Stimulated activated CD4-positive, alpha-beta T cell treated with anti-CD3 and anti-CD28 coated beads, Interleukin-4, amount 100 ng/mL, for 1 hour (primary cell): ENCODE data around the gene HMX1.

Source experiments
- DNase-seq: peaks from one replicate; pipeline ENCODE4 v3.0.0-alpha.2; 2020

Gene HMX1

GRCh38 chr4:8867624-8868320 is 3.9 kb downstream of the HMX1 start:
- no peak for DNase-seq

GRCh38 chr4:8866828-8867623 is 4.6 kb downstream of the HMX1 start:
- no peak for DNase-seq

GRCh38 chr4:8866421-8866820 is 5.2 kb downstream of the HMX1 start:
- no peak for DNase-seq

GRCh38 chr4:8865681-8866310 is 5.8 kb downstream of the HMX1 start:
- DNase-seq, result no peak

GRCh38 chr4:8864912-8865680 is 6.5 kb downstream of the HMX1 start:
- DNase-seq, result no peak

DNA sequence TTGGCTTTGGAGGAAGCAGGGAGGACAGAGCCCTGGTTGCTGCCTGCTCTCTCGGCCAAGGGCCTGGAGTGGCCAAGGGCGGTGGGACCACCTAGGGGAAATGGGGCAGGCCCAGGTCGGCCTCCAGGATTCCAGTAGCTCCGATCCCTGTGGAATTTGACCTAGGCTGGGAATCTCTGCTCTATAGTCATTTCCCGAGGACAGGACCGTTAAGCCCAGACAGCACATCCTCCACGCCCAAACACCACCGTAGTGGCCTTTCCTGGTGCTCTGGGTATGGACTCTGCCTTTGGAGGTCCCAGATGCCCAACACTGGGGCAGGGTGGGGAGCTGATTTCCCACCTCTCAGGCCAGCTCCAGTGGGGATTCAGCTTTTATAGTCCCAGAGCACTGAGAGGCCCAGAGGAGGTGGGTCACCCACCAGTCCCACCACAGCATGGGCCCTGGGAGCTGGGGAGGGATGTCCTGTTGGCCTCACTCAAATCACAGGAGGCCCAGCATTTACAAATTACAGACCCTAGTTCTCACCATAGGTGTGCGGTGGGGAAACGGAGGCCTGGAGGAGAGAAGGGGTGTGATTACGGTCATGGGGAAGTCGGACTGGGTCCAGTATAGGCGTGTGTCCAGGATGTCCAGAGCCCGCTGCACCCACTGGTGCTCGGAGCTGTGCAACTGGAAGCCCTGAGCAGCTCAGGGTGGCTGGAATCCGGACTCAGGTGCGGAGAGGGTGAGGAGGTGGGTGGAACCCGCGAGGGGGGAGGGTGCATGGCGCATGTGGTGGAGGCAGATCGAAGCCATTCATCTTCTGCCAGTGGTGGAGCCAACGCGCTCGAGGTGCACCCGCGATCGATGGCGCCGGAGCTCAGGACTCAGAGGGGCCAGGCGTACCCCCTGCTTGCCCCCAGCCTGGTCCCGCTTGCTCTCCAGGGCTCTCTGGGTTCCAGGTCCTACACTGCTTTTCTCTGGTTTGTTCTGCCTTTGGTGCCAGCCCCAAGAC is 7.7 kb downstream of the HMX1 start:
- DNase-seq, result no peak

DNA sequence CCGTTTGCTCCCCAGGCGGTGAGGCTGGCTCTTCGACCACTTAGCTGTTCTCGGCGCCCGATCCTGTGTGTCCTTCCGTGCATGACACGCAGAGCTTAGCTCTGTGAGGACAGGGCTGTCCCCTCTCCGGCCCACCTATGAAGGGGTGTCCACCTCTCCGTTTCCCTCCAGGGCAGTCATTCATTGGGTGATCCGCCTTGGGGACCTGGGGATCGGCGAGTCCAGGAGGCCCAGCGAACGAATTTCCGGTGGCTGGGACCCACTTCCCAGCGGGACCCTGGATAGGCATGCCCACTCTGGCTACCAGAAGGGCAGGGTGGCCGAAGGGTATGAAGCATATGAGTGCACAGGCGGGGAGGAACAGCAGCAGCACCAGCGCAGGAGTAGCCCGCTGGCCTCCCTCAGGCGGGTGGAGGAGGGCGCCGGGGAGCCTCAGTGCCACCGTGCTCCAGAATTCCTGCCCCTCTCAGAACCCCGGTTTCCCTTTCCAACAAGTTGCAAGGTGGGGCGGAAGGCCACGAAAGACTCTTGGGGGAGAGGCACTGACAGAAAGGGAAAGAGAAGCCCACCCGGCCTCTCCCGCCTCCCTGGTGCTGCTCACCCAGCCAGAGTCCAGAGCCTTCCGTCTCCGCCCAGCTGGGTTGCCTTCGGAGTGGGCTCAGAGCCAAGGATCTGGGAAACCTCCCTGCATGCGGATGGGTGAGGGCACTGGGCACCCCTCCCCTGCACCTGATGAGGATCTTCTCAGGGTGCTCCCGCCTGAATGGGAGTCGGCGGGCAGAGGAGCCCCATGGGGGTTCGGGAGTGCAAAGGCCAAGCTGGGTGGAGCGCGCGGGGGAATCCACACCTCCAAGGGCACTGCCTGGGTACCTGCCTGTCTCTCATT is 8.6 kb downstream of the HMX1 start:
- DNase-seq, result no peak

DNA sequence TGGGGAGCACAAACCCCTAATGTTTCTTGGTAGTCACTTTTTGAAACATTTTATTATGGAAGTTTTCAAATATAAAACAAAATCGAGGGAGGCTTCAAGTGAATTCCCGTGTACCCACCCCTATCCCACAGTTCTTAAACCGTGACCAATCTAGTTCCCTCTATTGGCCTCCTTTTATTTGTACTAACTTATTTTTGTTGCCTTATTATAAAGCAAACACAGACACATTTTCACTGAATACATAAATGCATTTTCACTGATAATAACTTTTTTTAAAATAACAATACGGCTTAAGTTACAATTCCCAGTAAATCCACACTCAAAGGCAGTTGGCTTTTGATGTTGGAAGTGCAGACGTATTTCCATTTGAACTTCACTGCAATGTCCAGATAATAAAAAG is 9.3 kb downstream of the HMX1 start:
- no peak for DNase-seq

- no peak for DNase-seq
Measured at GRCh38 chr4:8861576-8862295, 9.9 kb downstream of the HMX1 start.

- DNase-seq, result no peak
Measured at GRCh38 chr4:8860892-8861575, 10.6 kb downstream of the HMX1 start.

- DNase-seq, result no peak
Measured at GRCh38 chr4:8860096-8860891, 11.3 kb downstream of the HMX1 start.

- no peak for DNase-seq
Measured at GRCh38 chr4:8859550-8860095, 12.0 kb downstream of the HMX1 start.

- DNase-seq, result no peak
Measured at GRCh38 chr4:8858701-8859210, 12.9 kb downstream of the HMX1 start.

GRCh38 chr4:8857766-8858700 is 13.6 kb downstream of the HMX1 start:
- no peak for DNase-seq

GRCh38 chr4:8856835-8857621 is 14.6 kb downstream of the HMX1 start:
- DNase-seq, result no peak

DNA sequence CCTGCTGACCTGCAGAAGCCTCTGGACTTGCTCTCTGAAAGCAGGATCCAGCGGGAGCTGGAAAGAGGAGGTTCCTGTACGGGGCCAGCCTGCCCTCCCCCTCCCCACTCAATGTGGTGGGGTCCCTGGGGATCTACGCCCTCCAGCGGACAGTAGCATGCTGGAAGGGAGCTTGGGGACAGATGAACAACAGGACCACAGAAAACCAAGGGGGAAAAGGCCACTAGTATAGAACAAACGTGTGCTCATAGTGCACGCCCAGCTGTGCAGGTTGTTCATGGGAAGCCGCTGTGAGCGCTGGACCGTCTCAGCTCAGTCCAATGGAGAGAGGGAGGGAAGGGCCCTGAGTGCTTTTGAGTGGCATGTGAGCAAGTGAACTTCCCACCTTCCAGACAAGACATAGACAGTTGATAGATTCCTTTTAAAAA is 15.8 kb downstream of the HMX1 start:
- DNase-seq, result no peak
